ENCODE results near the gene ADAMTSL2. TPM values are rescaled to one million over a fixed set of nuclear protein-coding genes. Genes with fewer than 3 reads are reported as not detected.
A peak's percentile ranks its signal among the peaks of the same experiment; 100 is the strongest.

ADAMTSL2 gene
- total and polyA plus RNA-seq, 2 of the 13 experiments (the other 11 are each of a cell fraction or from before 2014, with no cell fraction given), result 1.9 to 3.8 TPM

DNA sequence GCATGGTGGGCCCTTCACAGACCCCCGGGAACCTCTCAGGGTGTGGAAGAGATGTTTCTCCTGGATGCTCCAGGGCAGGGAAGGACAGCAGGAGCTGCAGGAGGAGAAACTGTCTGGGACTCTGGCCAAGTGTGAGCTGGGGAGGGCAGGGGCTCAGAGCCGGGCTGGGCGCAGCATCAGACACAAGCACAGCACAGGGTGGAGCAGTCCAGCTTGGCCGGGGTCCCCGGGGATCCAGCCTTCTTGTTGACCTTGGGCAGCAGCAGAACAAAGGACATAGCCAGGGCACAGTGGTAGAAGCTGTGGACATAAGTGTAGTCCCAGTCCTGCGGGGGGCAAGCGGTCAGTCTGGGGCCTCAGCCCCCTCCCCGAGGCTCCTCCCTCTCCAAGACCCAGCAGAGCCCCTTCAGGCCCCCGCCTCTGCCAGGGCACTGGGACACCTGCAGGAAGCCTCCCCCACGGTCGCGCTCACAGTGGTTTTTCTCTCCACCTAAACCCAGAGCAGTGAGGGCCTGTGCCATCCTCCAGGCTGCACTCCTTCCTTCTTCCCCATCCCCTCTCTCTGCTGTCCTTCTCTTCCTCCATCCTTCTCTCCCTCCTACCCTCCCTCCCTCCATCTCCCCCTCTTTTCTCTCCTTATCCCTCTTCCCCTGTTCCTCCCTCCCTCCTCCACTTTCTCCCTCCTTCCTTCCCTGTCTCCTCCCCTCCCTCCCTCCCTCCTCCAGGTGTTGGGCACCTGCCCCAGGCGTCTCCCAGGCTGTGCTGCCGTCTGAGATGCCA, 19.9 kb upstream of the ADAMTSL2 start:
- ChIA-PET POLR2A (interaction anchor here (0.6 kb wide), 1 partner anchor 167 kb away, joined by 3 read pairs; the partner anchor contains the start of genes MED22 and RPL7A), CTCF (ENCODE audit: low intra/inter-chr PET ratio, low total read pairs) (no interaction called here)
- H4K20me1 ChIP-seq (ENCODE audit: insufficient read depth, low read length), result no peaks in the 10 kb centered on the region
- TF ChIP-seq SOX6 (IDR thresholded peaks at IDR 0.05) (no peak), SOX6 (CRISPR knock-in tag; IDR thresholded peaks at IDR 0.05) (peak; percentile 46), FOXC1 (CRISPR knock-in tag; IDR thresholded peaks at IDR 0.05; ENCODE audit: borderline replicate concordance) (no peak), HNRNPL (IDR thresholded peaks at IDR 0.05; ENCODE audit: low read depth, low read length) (0 out of 2 replicates have a peak, but pooled peaks have one; percentile 39), SOX13 (IDR thresholded peaks at IDR 0.05) (no peak), SOX13 (CRISPR knock-in tag; conservative IDR thresholded peaks at IDR 0.05 in 1 of 2, IDR thresholded peaks at IDR 0.05 in 1 of 2) (0 out of 4 replicates have a peak, but pooled peaks of 1 of the 2 experiments have one; percentile 23), ZNF431 (CRISPR knock-in tag; IDR thresholded peaks at IDR 0.05; ENCODE audit: borderline replicate concordance, low read depth) (no peak), FOXA3 (CRISPR knock-in tag; IDR thresholded peaks at IDR 0.05) (0 out of 2 replicates have a peak, but pooled peaks have one; percentile 16), IRX3 (CRISPR knock-in tag; IDR thresholded peaks at IDR 0.05; ENCODE audit: borderline replicate concordance, low read depth) (no peak)
- TF ChIP-seq, protein P1, sequence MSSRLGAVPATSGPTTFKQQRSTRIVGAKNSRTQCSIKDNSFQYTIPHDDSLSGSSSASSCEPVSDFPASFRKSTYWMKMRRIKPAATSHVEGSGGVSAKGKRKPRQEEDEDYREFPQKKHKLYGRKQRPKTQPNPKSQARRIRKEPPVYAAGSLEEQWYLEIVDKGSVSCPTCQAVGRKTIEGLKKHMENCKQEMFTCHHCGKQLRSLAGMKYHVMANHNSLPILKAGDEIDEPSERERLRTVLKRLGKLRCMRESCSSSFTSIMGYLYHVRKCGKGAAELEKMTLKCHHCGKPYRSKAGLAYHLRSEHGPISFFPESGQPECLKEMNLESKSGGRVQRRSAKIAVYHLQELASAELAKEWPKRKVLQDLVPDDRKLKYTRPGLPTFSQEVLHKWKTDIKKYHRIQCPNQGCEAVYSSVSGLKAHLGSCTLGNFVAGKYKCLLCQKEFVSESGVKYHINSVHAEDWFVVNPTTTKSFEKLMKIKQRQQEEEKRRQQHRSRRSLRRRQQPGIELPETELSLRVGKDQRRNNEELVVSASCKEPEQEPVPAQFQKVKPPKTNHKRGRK (CRISPR knock-in tag; IDR thresholded peaks at IDR 0.05), result 0 out of 2 replicates have a peak, but pooled peaks have one; percentile 29
- TF ChIP-seq, protein P2, sequence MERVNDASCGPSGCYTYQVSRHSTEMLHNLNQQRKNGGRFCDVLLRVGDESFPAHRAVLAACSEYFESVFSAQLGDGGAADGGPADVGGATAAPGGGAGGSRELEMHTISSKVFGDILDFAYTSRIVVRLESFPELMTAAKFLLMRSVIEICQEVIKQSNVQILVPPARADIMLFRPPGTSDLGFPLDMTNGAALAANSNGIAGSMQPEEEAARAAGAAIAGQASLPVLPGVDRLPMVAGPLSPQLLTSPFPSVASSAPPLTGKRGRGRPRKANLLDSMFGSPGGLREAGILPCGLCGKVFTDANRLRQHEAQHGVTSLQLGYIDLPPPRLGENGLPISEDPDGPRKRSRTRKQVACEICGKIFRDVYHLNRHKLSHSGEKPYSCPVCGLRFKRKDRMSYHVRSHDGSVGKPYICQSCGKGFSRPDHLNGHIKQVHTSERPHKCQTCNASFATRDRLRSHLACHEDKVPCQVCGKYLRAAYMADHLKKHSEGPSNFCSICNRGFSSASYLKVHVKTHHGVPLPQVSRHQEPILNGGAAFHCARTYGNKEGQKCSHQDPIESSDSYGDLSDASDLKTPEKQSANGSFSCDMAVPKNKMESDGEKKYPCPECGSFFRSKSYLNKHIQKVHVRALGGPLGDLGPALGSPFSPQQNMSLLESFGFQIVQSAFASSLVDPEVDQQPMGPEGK (CRISPR knock-in tag; IDR thresholded peaks at IDR 0.05), result peak; percentile 50; the same call in 1 of the 2 replicates
- TF ChIP-seq, protein P3, sequence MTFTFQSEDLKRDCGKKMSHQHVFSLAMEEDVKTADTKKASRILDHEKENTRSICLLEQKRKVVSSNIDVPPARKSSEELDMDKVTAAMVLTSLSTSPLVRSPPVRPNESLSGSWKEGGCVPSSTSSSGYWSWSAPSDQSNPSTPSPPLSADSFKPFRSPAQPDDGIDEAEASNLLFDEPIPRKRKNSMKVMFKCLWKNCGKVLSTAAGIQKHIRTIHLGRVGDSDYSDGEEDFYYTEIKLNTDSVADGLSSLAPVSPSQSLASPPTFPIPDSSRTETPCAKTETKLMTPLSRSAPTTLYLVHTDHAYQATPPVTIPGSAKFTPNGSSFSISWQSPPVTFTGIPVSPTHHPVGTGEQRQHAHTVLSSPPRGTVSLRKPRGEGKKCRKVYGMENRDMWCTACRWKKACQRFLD (CRISPR knock-in tag; IDR thresholded peaks at IDR 0.05; ENCODE audit: borderline replicate concordance), result no peak
- H3K4me1 ChIP-seq (ENCODE audit: insufficient read depth, low read length), result peaks cover 31% of the 10 kb centered on the region
- H3K4me3 ChIP-seq (replicated peaks in 1 of 3; ENCODE audit: insufficient read depth in 1 of 3, low read depth in 2 of 3, low read length in 3 of 3), result no peak overlapping the region
- H3K27me3 ChIP-seq (ENCODE audit: control insufficient read depth in 1 of 2, insufficient read depth in 2 of 2, low read length in 2 of 2), result peaks cover 3 to 72% of the 10 kb centered on the region in 2 experiments; a peak in 3 of 5 replicates
- no peaks in the 10 kb centered on the region for H3K79me2 ChIP-seq (ENCODE audit: insufficient read depth, low read length)
- H3K36me3 ChIP-seq (replicated peaks in 1 of 2; ENCODE audit: control insufficient read depth in 1 of 2, insufficient read depth in 2 of 2, low read length in 2 of 2), result no peaks in the 10 kb centered on the region
- H2AFZ ChIP-seq (ENCODE audit: low read length), result no peak overlapping the region
- FAIRE-seq, result no peak
- no peak overlapping the region for H3K4me2 ChIP-seq (ENCODE audit: low read depth, low read length)
- peak; percentile 46 for ATAC-seq
- H3K9me3 ChIP-seq (ENCODE audit: low read length), result no peaks in the 10 kb centered on the region
- DNase-seq (ENCODE audit: low spot score), result no peak
- in situ Hi-C loops (cut with HindIII; ENCODE audit: extremely low pct_ligation_motif_present, low pct_unique_long_range_greater_than_20kb) (no loop called here), intact Hi-C loops (cut with micrococcal nuclease; ENCODE audit: unreplicated experiment) (no loop called here)
- H3K27ac ChIP-seq (ENCODE audit: extremely low read length, insufficient read depth, low read length), result no peak overlapping the region
- BruUV-seq (replicated peaks), result no TSS peak
- no peak overlapping the region for H3K9ac ChIP-seq (ENCODE audit: insufficient read depth, low read depth, low read length)
- 33% methylated on average over 4 of the region's 14 CpGs for WGBS (ENCODE audit: low lambda C conversion rate)
